ENCODE measurements around the gene CSRNP3.
A peak's percentile ranks its signal among the peaks of the same experiment; 100 is the strongest.

CSRNP3 gene

GRCh38 chr2:165450156-165450555, 19.3 kb upstream of the CSRNP3 start:
- TF ChIP-seq CTCF (IDR thresholded peaks at IDR 0.05; ENCODE audit: insufficient read depth, low read depth, low read length, missing control alignments) = no peak
- DNase-seq (ENCODE audit: low read depth) = no peak
- no peak overlapping the region for H3K4me3 ChIP-seq (ENCODE audit: low read length)

DNA sequence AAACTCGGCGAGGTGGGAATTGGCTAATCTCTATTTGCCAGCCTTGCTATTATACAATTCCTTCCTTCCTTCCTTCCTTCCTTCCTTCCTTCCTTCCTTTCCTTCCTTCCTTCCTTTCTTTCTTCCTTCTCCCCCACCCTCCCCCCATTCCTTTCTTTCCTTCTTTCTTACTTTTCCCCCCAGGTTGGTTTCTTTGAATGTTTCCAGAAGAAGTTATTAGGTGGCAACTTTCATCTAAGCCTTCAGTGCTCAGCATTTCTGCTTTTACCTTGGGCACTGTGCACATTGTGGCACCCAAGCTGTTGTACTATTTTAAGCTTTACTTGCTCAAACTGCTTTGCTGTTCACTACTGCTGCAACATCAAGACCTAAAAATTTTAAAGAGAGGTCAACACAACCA, 17.2 kb upstream of the CSRNP3 start:
- no peak overlapping the region for H3K4me3 ChIP-seq (ENCODE audit: low read length)
- TF ChIP-seq CTCF (IDR thresholded peaks at IDR 0.05; ENCODE audit: insufficient read depth, low read depth, low read length, missing control alignments) = no peak
- DNase-seq (ENCODE audit: low read depth) = no peak

GRCh38 chr2:165453561-165454094, 15.9 kb upstream of the CSRNP3 start:
- no peak overlapping the region for H3K4me3 ChIP-seq (ENCODE audit: low read length)
- DNase-seq (ENCODE audit: low read depth) = no peak
- TF ChIP-seq CTCF (IDR thresholded peaks at IDR 0.05; ENCODE audit: insufficient read depth, low read depth, low read length, missing control alignments) = no peak

- no peak overlapping the region for H3K4me3 ChIP-seq (ENCODE audit: low read length)
- no peak for DNase-seq (ENCODE audit: low read depth)
- no peak for TF ChIP-seq CTCF (IDR thresholded peaks at IDR 0.05; ENCODE audit: insufficient read depth, low read depth, low read length, missing control alignments)
Measured at GRCh38 chr2:165454905-165455304, 14.6 kb upstream of the CSRNP3 start.

DNA sequence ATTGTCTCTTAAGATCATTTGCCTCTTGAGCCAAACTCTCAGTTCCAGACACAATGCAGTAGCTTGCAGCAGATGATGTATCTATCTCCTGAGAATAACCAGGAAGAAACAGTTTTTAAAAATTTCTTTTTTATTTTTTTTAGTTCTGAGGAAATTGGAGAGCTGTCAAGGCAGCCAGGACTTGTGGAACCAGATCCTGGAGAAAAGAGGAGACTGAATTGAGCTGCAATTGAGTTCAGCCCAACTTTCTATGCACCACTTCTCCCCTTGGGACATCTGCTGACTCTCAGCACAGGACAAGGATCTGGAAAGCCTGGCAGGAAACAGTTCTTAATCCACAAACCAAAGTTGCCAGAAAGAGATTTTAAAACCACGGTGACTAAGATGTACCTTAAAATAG, 13.5 kb upstream of the CSRNP3 start:
- no peak for TF ChIP-seq CTCF (IDR thresholded peaks at IDR 0.05; ENCODE audit: insufficient read depth, low read depth, low read length, missing control alignments)
- DNase-seq (ENCODE audit: low read depth) = no peak
- H3K4me3 ChIP-seq (ENCODE audit: low read length) = no peak overlapping the region

DNA sequence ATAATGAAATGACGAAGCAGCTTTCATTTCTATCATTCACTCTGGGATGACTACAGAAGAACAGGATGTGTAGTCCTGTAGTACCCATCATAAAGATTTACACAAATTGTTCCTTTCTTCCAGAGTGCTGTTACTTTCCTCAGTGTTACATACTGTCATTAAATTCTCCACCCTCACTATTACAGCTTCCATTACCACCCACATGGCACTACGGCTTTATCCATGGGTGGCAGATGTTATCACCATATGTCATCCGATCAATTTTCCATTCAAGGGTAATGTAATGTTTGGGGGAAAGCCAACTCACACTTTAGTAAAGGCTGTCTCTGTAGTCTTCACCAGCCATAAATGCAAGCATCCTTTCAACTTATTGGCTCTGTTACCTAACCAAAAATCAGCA, 7.1 kb upstream of the CSRNP3 start:
- no peak for TF ChIP-seq CTCF (IDR thresholded peaks at IDR 0.05; ENCODE audit: insufficient read depth, low read depth, low read length, missing control alignments)
- no peak for DNase-seq (ENCODE audit: low read depth)
- no peak overlapping the region for H3K4me3 ChIP-seq (ENCODE audit: low read length)

GRCh38 chr2:165466386-165466785, 3.1 kb upstream of the CSRNP3 start:
- no peak for TF ChIP-seq CTCF (IDR thresholded peaks at IDR 0.05; ENCODE audit: insufficient read depth, low read depth, low read length, missing control alignments)
- no peak overlapping the region for H3K4me3 ChIP-seq (ENCODE audit: low read length)
- DNase-seq (ENCODE audit: low read depth) = peak; percentile 4
